ENCODE results near the gene ADD1. TPM values are rescaled to one million over a fixed set of nuclear protein-coding genes. Genes with fewer than 3 reads are reported as not detected.

The ADD1 gene
- total and polyA plus RNA-seq, 2 of the 13 experiments (the other 11 are each of a cell fraction or from before 2014, with no cell fraction given): 73.9 to 122 TPM

DNA sequence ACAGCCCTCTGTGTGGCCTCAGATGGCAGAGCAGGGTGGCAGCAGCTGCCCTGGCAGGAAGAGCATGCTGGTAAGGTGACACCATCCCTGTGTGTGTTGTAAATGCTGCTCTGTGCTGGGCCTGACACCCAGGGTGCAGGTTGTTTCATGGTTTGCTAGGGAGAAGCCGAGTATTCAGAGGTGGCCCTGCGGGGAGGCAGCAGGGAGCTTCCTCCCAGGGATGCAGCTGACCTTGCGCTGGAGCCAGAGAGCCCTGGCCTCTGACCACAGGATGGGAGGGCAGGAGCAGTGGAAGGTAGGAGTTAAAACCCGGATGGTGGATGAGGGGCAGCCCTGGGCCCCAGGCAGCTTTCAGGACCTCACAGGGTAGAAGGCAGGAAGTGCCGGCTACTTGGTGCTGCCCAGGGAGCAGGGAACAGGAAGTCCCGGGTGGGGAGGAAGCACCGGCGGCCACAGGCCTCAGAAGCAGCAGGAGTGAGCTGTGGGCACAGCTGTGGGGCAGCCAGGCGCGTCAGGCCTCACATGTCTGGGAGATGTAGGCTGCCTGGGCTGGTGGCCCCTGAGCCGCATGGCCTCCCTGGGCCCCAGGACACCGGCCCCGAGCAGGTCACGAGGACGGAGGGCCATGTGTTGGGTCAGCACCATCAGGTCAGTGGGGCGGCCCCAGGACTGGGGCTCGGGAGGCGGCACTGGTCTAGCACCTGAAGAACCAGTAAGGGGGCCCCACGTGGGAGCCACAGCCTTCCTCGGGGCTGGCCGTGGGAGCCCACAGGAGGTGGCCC, 31.6 kb upstream of the ADD1 start:
- H3K9ac ChIP-seq (ENCODE audit: insufficient read depth, low read depth, low read length): 0 out of 2 replicates have a peak overlapping the region, but pooled peaks have one; percentile 5
- FAIRE-seq: no peak
- no peaks in the 10 kb centered on the region for H3K9me3 ChIP-seq (ENCODE audit: low read length)
- 80% methylated on average over 3 of the region's 21 CpGs for WGBS (ENCODE audit: low lambda C conversion rate)
- H4K20me1 ChIP-seq (ENCODE audit: insufficient read depth, low read length): peaks cover 13% of the 10 kb centered on the region; the same call in 1 of the 2 replicates
- H3K27me3 ChIP-seq (ENCODE audit: control insufficient read depth in 1 of 2, insufficient read depth in 2 of 2, low read length in 2 of 2): no peaks in the 10 kb centered on the region
- BruUV-seq (replicated peaks): no TSS peak
- ChIA-PET POLR2A (interaction anchor here (1.4 kb wide), 1 partner anchor 11 kb away, joined by 5 read pairs; no protein-coding TSS in a partner anchor), CTCF (ENCODE audit: low intra/inter-chr PET ratio, low total read pairs) (no interaction called here)
- in situ Hi-C loops (cut with HindIII; ENCODE audit: extremely low pct_ligation_motif_present, low pct_unique_long_range_greater_than_20kb) (no loop called here), intact Hi-C loops (cut with micrococcal nuclease; ENCODE audit: unreplicated experiment) (no loop called here)
- peaks cover 0 to 8% of the 10 kb centered on the region in 2 experiments; a peak in 1 of 5 replicates for H3K36me3 ChIP-seq (replicated peaks in 1 of 2; ENCODE audit: control insufficient read depth in 1 of 2, insufficient read depth in 2 of 2, low read length in 2 of 2)
- H3K4me1 ChIP-seq (ENCODE audit: insufficient read depth, low read length): peaks cover 43% of the 10 kb centered on the region
- H3K27ac ChIP-seq (ENCODE audit: extremely low read length, insufficient read depth, low read length): peak overlapping the region; percentile 44
- H2AFZ ChIP-seq (ENCODE audit: low read length): no peak overlapping the region
- peaks cover 9% of the 10 kb centered on the region for H3K79me2 ChIP-seq (ENCODE audit: insufficient read depth, low read length)
- DNase-seq (ENCODE audit: low spot score): peak; percentile 59
- peak overlapping the region in 1 of 3 experiments; percentile 36; a peak in 3 of 6 replicates for H3K4me3 ChIP-seq (replicated peaks in 1 of 3; ENCODE audit: insufficient read depth in 1 of 3, low read depth in 2 of 3, low read length in 3 of 3)
- no peak overlapping the region for H3K4me2 ChIP-seq (ENCODE audit: low read depth, low read length)
- ATAC-seq: peak; percentile 68
- TF ChIP-seq ZMAT3 (CRISPR knock-in tag; conservative IDR thresholded peaks at IDR 0.05) (no peak), RARG (CRISPR knock-in tag; IDR thresholded peaks at IDR 0.05; ENCODE audit: low read depth) (no peak), ZSCAN30 (CRISPR knock-in tag; IDR thresholded peaks at IDR 0.05) (no peak), NFKBIZ (CRISPR knock-in tag; IDR thresholded peaks at IDR 0.05) (no peak), U2AF1 (optimal IDR thresholded peaks at IDR 0.05; ENCODE audit: low read depth, low read length) (no peak), KAT8 (CRISPR knock-in tag; IDR thresholded peaks at IDR 0.05) (0 out of 2 replicates have a peak, but pooled peaks have one; percentile 32), ZNF260 (CRISPR knock-in tag; IDR thresholded peaks at IDR 0.05; ENCODE audit: borderline replicate concordance, low read depth) (0 out of 2 replicates have a peak, but pooled peaks have one; percentile 39), XBP1 (CRISPR knock-in tag; IDR thresholded peaks at IDR 0.05) (no peak), ZNF263 (CRISPR knock-in tag; IDR thresholded peaks at IDR 0.05) (peak; percentile 44; the same call in 1 of the 2 replicates), ZNF20 (CRISPR knock-in tag; IDR thresholded peaks at IDR 0.05) (no peak), PPARG (CRISPR knock-in tag; conservative IDR thresholded peaks at IDR 0.05) (no peak), DR1 (CRISPR knock-in tag; IDR thresholded peaks at IDR 0.05) (no peak), CBX5 (CRISPR knock-in tag; IDR thresholded peaks at IDR 0.05; ENCODE audit: borderline replicate concordance) (no peak), NCOA2 (CRISPR knock-in tag; IDR thresholded peaks at IDR 0.05) (0 out of 2 replicates have a peak, but pooled peaks have one; percentile 18), CEBPB (IDR thresholded peaks at IDR 0.05; ENCODE audit: borderline replicate concordance, low read depth, low read length) (no peak), ZNF891 (CRISPR knock-in tag; IDR thresholded peaks at IDR 0.05) (no peak), HMGA1 (CRISPR knock-in tag; conservative IDR thresholded peaks at IDR 0.05) (no peak), NFE2 (CRISPR knock-in tag; IDR thresholded peaks at IDR 0.05) (no peak)
- TF ChIP-seq, protein P1, sequence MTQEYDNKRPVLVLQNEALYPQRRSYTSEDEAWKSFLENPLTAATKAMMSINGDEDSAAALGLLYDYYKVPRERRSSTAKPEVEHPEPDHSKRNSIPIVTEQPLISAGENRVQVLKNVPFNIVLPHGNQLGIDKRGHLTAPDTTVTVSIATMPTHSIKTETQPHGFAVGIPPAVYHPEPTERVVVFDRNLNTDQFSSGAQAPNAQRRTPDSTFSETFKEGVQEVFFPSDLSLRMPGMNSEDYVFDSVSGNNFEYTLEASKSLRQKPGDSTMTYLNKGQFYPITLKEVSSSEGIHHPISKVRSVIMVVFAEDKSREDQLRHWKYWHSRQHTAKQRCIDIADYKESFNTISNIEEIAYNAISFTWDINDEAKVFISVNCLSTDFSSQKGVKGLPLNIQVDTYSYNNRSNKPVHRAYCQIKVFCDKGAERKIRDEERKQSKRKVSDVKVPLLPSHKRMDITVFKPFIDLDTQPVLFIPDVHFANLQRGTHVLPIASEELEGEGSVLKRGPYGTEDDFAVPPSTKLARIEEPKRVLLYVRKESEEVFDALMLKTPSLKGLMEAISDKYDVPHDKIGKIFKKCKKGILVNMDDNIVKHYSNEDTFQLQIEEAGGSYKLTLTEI (CRISPR knock-in tag; conservative IDR thresholded peaks at IDR 0.05): no peak
- TF ChIP-seq, protein P2, sequence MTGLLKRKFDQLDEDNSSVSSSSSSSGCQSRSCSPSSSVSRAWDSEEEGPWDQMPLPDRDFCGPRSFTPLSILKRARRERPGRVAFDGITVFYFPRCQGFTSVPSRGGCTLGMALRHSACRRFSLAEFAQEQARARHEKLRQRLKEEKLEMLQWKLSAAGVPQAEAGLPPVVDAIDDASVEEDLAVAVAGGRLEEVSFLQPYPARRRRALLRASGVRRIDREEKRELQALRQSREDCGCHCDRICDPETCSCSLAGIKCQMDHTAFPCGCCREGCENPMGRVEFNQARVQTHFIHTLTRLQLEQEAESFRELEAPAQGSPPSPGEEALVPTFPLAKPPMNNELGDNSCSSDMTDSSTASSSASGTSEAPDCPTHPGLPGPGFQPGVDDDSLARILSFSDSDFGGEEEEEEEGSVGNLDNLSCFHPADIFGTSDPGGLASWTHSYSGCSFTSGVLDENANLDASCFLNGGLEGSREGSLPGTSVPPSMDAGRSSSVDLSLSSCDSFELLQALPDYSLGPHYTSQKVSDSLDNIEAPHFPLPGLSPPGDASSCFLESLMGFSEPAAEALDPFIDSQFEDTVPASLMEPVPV (CRISPR knock-in tag; IDR thresholded peaks at IDR 0.05): no peak
- TF ChIP-seq, protein P3, sequence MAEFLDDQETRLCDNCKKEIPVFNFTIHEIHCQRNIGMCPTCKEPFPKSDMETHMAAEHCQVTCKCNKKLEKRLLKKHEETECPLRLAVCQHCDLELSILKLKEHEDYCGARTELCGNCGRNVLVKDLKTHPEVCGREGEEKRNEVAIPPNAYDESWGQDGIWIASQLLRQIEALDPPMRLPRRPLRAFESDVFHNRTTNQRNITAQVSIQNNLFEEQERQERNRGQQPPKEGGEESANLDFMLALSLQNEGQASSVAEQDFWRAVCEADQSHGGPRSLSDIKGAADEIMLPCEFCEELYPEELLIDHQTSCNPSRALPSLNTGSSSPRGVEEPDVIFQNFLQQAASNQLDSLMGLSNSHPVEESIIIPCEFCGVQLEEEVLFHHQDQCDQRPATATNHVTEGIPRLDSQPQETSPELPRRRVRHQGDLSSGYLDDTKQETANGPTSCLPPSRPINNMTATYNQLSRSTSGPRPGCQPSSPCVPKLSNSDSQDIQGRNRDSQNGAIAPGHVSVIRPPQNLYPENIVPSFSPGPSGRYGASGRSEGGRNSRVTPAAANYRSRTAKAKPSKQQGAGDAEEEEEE (CRISPR knock-in tag; IDR thresholded peaks at IDR 0.05; ENCODE audit: borderline replicate concordance): no peak
